ENCODE results near the gene OR6C76.
"Not testable (repeated sequence)": the region's sequence is repeated elsewhere in the genome, so short reads cannot be mapped to it uniquely, and the experiment has no call there.

OR6C76 gene

DNA sequence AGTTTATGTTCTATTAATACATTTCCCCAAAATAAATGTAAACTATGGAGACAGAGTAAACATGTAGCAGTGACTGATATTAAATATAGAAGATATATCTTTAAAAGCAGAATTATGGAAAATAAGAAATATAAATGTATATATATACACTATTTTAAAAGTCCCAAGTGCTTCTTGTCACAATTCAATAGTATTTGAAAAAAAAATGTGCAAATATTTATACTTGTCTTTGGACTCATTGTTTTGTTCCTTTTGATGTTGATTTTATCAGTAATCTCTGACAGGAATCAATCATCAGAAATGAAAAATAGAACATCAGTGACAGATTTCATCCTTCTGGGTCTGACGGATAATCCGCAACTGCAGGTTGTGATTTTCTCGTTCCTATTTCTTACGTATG lies at the start of gene OR6C76:
Gene OR6C76 (plus strand): TSS at position 301 of the 400 bp plus-strand sequence. CDS start 0 bp downstream, at position 301.
- TF ChIP-seq, protein P1, sequence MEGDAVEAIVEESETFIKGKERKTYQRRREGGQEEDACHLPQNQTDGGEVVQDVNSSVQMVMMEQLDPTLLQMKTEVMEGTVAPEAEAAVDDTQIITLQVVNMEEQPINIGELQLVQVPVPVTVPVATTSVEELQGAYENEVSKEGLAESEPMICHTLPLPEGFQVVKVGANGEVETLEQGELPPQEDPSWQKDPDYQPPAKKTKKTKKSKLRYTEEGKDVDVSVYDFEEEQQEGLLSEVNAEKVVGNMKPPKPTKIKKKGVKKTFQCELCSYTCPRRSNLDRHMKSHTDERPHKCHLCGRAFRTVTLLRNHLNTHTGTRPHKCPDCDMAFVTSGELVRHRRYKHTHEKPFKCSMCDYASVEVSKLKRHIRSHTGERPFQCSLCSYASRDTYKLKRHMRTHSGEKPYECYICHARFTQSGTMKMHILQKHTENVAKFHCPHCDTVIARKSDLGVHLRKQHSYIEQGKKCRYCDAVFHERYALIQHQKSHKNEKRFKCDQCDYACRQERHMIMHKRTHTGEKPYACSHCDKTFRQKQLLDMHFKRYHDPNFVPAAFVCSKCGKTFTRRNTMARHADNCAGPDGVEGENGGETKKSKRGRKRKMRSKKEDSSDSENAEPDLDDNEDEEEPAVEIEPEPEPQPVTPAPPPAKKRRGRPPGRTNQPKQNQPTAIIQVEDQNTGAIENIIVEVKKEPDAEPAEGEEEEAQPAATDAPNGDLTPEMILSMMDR (IDR thresholded peaks at IDR 0.05; ENCODE audit: insufficient read depth, low read depth, low read length, missing control alignments): no peak
- DNase-seq (ENCODE audit: low read depth): no peak

DNA sequence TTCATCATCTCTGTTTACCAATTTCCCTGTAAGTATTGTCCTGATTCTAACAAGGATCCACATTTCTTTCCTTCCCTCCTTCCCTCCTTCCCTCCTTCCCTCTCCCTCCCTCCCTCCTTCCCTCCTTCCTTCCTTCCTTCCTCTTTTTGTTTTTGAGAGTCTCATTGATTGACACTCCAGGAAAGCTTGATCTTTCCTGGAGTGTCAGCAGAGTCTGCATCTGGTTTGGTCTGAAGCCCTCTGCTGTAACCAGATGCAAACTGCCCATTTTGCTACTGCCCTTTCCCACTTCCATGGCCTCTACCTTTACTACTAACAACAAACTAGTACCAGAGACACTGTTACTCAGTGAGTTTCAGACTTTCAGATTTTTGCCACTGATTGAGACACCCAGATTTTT lies 40.2 kb upstream of the OR6C76 start:
- DNase-seq (ENCODE audit: low read depth): no peak
- H3K4me3 ChIP-seq (ENCODE audit: low read depth, low read length): no peak overlapping the region
- TF ChIP-seq, protein P1 (IDR thresholded peaks at IDR 0.05; ENCODE audit: insufficient read depth, low read depth, low read length, missing control alignments): no peak

More for the DNA sequence above, at the start of gene OR6C76:
- H3K4me3 ChIP-seq (ENCODE audit: low read depth, low read length): no peak within 1 kb of the TSS

DNA sequence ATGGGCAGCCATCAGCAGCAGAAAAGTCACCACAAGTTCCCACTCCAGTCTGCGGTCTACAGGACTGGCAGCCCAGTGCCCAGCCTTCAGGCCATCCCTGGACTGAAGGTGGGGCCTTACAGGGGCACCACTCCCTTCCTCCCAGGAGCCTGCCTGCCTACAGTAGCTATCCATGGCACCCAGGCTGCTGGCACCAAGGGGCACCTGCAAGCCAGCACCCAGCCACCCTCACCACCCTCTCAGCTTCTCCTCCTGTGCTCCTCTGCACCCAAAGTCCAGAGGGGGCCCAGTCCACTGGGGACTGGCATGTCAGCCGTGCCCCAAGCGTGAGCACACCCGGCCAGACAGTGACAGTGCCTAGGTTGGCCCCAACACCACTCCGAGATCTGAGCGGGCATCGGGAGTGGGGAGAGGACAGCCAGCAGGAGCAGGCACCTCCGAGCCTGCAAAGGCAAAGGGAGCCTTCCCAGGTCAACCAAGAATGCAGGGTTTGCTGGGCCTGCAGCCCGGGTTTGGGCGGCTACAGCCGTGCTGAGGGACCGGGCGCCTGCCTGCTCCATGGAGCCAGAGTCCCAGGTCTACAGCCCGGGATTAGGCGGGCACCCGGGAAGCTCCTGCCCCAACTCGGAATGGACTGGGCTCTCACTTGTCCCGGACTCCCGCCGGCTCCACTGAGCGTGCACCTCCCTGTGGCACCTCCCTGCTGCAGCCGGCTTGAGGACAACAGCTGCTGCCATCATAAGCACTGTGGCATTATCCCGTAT lies 33.8 kb upstream of the OR6C76 start:
- TF ChIP-seq, protein P1 (IDR thresholded peaks at IDR 0.05; ENCODE audit: insufficient read depth, low read depth, low read length, missing control alignments): no peak
- H3K4me3 ChIP-seq (ENCODE audit: low read depth, low read length): no peak overlapping the region
- no peak for DNase-seq (ENCODE audit: low read depth)

DNA sequence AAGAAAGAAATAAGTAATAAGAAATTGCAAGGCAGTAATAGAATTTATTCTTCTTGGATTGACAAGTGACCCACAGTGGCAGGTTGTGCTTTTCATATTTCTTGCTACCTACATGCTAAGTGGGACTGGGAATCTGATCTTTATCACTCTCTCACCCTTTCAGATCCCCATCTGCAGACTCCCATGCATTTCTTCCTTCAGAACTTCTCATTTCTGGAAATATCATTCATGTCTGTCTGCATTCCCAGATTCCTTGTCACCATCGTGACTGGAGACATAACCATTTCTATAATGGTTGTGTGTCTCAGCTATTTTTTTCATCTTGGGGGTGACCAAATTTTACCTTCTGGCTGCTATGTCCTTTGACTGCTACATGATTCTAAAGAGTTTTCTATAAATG lies 29.7 kb upstream of the OR6C76 start:
- H3K4me3 ChIP-seq (ENCODE audit: low read depth, low read length): no peak overlapping the region
- no peak for DNase-seq (ENCODE audit: low read depth)
- TF ChIP-seq, protein P1 (IDR thresholded peaks at IDR 0.05; ENCODE audit: insufficient read depth, low read depth, low read length, missing control alignments): no peak

DNA sequence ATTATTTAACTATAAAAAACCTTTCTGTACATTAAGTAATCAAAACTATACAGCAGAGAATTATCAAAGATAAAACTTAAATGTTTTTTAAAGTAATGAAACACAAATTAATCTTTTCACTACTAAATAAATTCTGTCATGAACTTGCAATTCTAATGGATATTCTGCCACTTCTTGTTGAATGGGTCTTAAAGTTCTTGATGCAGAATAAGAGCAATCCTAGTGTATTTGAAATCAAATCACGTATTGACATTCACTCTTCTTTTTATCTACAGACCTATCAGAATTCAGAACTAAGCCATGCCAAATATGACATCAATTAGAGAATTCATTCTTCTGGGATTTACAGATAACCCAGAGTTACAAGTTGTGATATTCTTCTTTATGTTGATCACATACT lies 25.8 kb upstream of the OR6C76 start, which contains the start of gene OR6C65:
Gene OR6C65 (plus strand): TSS at position 301 of the 400 bp plus-strand sequence. CDS start 0 bp downstream, at position 301.
- H3K4me3 ChIP-seq (ENCODE audit: low read depth, low read length): no peak within 1 kb of the TSS
- TF ChIP-seq, protein P1 (IDR thresholded peaks at IDR 0.05; ENCODE audit: insufficient read depth, low read depth, low read length, missing control alignments): no peak
- DNase-seq (ENCODE audit: low read depth): no peak

DNA sequence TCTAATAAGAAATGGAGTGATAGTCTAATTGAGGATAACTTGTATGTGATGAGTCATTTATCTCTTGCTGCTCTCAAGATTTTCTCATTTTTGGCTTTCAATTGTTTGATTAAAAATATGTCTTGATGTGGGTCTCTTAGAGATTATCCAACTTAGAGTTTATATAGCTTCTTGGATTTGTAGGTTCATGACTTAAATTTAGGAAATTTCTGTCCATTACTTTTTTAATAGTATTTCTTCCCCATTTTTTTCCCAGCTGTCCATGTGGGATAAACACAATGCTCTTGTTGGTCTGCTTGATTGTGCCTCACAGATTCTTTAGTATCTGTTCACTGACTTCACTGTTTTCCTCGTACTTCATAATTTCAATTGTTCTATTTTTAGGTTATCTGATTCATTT lies 18.2 kb upstream of the OR6C76 start:
- DNase-seq (ENCODE audit: low read depth): no peak
- TF ChIP-seq, protein P1 (IDR thresholded peaks at IDR 0.05; ENCODE audit: insufficient read depth, low read depth, low read length, missing control alignments): no peak
- no peak overlapping the region for H3K4me3 ChIP-seq (ENCODE audit: low read depth, low read length)

DNA sequence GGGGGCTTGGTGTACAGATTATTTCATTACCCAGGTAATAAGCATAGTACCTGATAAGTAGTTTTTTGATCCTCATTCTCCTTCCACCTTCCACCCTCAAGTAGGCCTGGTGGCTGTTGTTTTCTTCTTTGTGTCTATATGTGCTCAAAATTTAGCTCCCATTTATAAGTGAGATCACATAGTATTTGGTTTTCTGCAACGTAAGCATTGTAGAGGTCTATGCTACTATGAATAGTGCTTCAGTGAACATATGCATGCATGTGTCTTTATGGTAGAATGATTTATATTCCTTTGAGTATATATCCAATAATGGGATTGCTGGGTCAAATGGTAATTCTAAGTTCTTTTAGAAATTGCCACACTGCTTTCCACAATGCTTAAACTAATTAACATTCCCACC lies 16.9 kb upstream of the OR6C76 start:
- not testable (repeated sequence) for H3K4me3 ChIP-seq (ENCODE audit: low read depth, low read length); DNase-seq (ENCODE audit: low read depth)

DNA sequence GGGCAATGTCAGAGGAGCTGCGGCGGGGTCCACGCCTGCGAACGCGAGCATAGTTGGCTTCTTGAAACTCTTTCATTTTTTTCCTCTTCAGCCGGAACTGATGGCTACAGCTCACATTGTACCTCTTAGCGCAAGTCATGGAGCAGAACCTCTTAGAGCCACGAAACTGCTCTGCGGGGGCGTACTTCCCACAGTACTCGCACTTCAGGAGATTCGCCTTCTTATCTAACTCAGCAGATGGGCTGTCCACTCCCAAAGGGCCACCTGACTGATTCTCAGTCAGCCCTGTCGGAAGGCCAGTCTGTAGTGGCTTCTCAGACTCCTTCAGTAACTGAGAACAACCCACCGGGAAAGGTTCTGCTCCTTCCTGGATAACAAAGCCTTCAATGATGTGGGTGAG lies 13.9 kb upstream of the OR6C76 start:
- not testable (repeated sequence) for H3K4me3 ChIP-seq (ENCODE audit: low read depth, low read length); DNase-seq (ENCODE audit: low read depth)

DNA sequence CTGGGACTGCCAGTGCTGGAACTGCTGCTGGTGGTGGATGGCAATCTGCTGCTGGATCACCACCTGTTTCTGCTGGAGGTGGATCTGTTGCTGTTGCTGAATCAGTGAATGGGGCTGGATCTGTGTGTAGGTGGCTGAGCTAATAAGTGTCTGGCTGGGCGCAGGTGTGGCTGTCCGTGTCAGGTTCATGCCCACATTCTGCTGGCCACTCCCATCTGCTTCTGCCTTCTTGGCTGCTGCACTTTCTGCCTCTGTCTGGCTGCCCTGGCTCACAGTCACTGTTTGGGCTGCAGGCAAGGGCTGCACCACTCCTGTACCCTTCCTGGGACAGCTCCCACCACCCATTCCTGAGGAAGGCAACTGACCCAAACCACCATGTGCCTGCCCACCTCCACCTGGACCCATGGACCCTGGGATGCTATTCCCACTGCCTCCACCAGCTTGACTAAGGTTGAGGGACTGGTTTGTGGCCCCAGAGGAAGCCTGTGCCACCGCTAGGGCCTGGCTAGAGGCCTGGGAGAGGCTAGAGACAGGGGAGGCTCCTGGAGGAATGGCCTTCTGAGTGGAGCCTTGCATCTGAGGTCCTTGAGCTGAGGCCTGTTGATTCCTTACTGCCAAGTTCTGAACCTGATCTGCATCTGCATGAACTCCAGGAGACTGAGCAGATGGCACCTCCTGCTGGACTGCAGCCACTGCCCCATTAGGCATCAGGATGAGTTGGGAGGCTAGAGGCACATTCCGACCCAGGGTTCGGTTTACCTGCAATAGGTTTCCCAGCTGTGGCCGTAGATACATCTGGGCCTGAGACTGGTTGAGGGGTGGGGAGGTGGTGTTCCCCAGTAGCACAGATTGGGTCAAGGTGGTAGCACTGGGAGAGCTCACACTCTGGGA lies 12.3 kb upstream of the OR6C76 start:
- DNase-seq (ENCODE audit: low read depth); H3K4me3 ChIP-seq (ENCODE audit: low read depth, low read length): not testable (repeated sequence)

DNA sequence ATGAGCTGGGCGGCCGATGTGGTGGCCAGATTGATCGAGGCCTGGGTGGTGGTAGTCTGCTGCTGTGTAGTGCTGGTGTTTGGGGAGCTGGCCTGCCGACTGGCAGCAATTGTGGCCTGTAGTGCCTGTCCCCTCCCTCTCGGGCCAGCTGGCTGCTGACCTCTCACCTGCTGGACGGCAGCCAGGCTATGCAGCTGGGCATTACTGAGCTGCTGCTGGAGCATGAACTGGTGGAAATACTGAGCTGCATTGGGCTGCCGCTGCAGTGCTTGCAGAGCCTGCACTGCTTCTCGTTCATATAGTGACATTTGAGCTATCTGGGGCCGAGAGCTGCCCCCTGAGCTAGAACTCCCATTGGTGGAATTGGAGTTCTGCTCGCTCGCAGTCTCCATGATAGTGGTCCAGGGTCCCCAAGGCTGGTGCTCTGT lies 11.6 kb upstream of the OR6C76 start:
- DNase-seq (ENCODE audit: low read depth): not testable (repeated sequence)

DNA sequence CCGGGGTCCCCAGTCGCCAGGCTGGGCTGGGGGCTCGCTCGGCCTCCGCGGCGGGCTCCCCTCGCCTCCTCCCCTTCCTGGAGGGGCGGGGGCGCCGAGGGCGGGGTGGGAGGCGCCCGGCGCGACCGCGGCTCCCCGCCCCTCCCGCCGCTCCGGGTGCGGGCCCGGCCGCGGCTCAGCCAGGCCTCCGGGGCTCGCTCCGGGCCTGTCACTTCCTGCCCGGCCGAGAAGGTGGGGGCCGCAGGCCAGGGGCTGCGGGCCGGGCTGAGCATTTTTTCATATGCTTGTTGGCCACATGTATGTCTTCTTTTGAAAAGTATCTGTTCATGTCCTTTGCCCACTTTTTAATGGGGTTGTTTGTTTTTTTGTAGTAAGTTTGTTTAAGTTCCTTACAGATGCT lies 11.2 kb upstream of the OR6C76 start:
- DNase-seq (ENCODE audit: low read depth); H3K4me3 ChIP-seq (ENCODE audit: low read depth, low read length): not testable (repeated sequence)

More for the DNA sequence above, 11.6 kb upstream of the OR6C76 start:
- H3K4me3 ChIP-seq (ENCODE audit: low read depth, low read length): not testable (repeated sequence)
